Hepatocyte (in vitro differentiated cells): ENCODE measurements around the gene FBXL17. TPM values are rescaled to one million over a fixed set of nuclear protein-coding genes. Genes with fewer than 3 reads are reported as not detected.

Experiments used
- DNase-seq: peaks from one replicate; pipeline ENCODE4 v3.0.0-alpha.2; 2016; ENCODE audit warnings: low spot score
- H2AFZ ChIP-seq: fragments of 200-600 bp; sonication (generic); 2 replicates; pipeline ENCODE4 v1.6.0; 2016; ENCODE audit warnings: antibody characterized with exemption, mild to moderate bottlenecking
- H3K27ac ChIP-seq: fragments of 200-600 bp; sonication (generic); 2 replicates; pipeline ENCODE4 v1.5.1; 2016; ENCODE audit warnings: mild to moderate bottlenecking
- H3K27me3 ChIP-seq: fragments of 200-600 bp; sonication (generic); 2 replicates; pipeline ENCODE4 v1.6.1; 2016
- H3K36me3 ChIP-seq: fragments of 200-600 bp; sonication (generic); replicated peaks from 2 replicates; pipeline ENCODE4 v1.5.1; 2016; ENCODE audit warnings: low read depth; ENCODE audit not compliant: insufficient read depth
- H3K4me1 ChIP-seq: fragments of 200-600 bp; sonication (generic); 2 replicates; pipeline ENCODE4 v1.5.1; 2016; ENCODE audit warnings: mild to moderate bottlenecking, moderate library complexity; ENCODE audit not compliant: insufficient read depth
- H3K4me2 ChIP-seq: fragments of 200-600 bp; sonication (generic); 2 replicates; pipeline ENCODE4 v1.6.0; 2016
- H3K4me3 ChIP-seq: fragments of 200-600 bp; sonication (generic); 2 replicates; pipeline ENCODE4 v1.5.1; 2016; ENCODE audit warnings: mild to moderate bottlenecking
- H3K79me2 ChIP-seq: fragments of 200-600 bp; sonication (generic); 2 replicates; pipeline ENCODE4 v1.6.0; 2017; ENCODE audit warnings: mild to moderate bottlenecking
- H3K9me2 ChIP-seq: fragments of 200-600 bp; sonication (generic); replicated peaks from 2 replicates; pipeline ENCODE4 v1.6.0; 2017; ENCODE audit warnings: mild to moderate bottlenecking; ENCODE audit not compliant: insufficient read depth
- H3K9me3 ChIP-seq: fragments of 200-600 bp; sonication (generic); 2 replicates; pipeline ENCODE4 v1.5.1; 2016; ENCODE audit warnings: low read depth, mild to moderate bottlenecking
- H4K20me1 ChIP-seq: fragments of 200-600 bp; sonication (generic); 2 replicates; pipeline ENCODE4 v1.6.0; 2016; ENCODE audit warnings: mild to moderate bottlenecking; ENCODE audit not compliant: insufficient read depth, poor library complexity, severe bottlenecking
- CTCF ChIP-seq: fragments of 200-600 bp; sonication (generic); IDR thresholded peaks from 2 replicates; pipeline ENCODE4 v1.5.1; 2016; ENCODE audit warnings: antibody characterized with exemption, mild to moderate bottlenecking; ENCODE audit not compliant: poor library complexity
- EZH2 ChIP-seq: fragments of 200-600 bp; sonication (generic); IDR thresholded peaks from 2 replicates; pipeline ENCODE4 v1.6.1; 2016; ENCODE audit warnings: antibody characterized with exemption, mild to moderate bottlenecking, borderline replicate concordance
- EZH2phosphoT487 ChIP-seq: fragments of 200-600 bp; sonication (generic); IDR thresholded peaks from one replicate; pipeline ENCODE4 v1.6.1; 2018; ENCODE audit warnings: antibody characterized with exemption, mild to moderate bottlenecking, low read depth, moderate library complexity; ENCODE audit not compliant: unreplicated experiment, severe bottlenecking
- WGBS: methylation state at CpG from one replicate; pipeline ENCODE4 v1.1.6; 2016; ENCODE audit warnings: low lambda C conversion rate; ENCODE audit errors: missing lambda C conversion rate; 5-methylcytosine and 5-hydroxymethylcytosine counted together
- polyA plus RNA-seq: library from polyadenylated mRNA; unstranded; fragments of >200 nt; fragmentation: Nextera tagmentation; extraction: Ambion mirVana; gene quantifications from 2 replicates; pipeline ENCODE4 v1.2.1, GENCODE V29; 2016
- total RNA-seq: library from RNA; depleted of rRNA; stranded (reverse); fragments of >200 nt; gene quantifications from 2 replicates; pipeline ENCODE4 v1.2.3, GENCODE V29; 2014

The FBXL17 gene
- total and polyA plus RNA-seq, 2 experiments from 2014 or later = 12.5 to 18.2 TPM

GRCh38 chr5:108054349-108054748 lies 327.5 kb downstream of the FBXL17 start:
- DNase-seq = no peak
- H3K4me3 ChIP-seq = no peak overlapping the region
- H3K27ac ChIP-seq = no peak overlapping the region
- peaks cover 3% of the 10 kb centered on the region for H3K9me3 ChIP-seq
- no peaks in the 10 kb centered on the region for H3K4me1 ChIP-seq
- no peak overlapping the region for H2AFZ ChIP-seq
- TF ChIP-seq EZH2phosphoT487 = no peak
- no peak for TF ChIP-seq EZH2
- TF ChIP-seq CTCF = no peak
- no peak overlapping the region for H3K4me2 ChIP-seq
- H3K79me2 ChIP-seq = no peaks in the 10 kb centered on the region
- no peaks in the 10 kb centered on the region for H3K36me3 ChIP-seq
- H4K20me1 ChIP-seq = no peaks in the 10 kb centered on the region
- no peaks in the 10 kb centered on the region for H3K9me2 ChIP-seq
- no peaks in the 10 kb centered on the region for H3K27me3 ChIP-seq

- TF ChIP-seq EZH2phosphoT487 = no peak
- TF ChIP-seq CTCF = no peak
- TF ChIP-seq EZH2 = no peak
- Histone ChIP-seq H3K79me2 (no peaks in the 10 kb centered on the region), H3K9me2 (no peaks in the 10 kb centered on the region), H3K9me3 (peaks cover 3% of the 10 kb centered on the region), H4K20me1 (no peaks in the 10 kb centered on the region), H3K4me2 (no peak overlapping the region), H3K27me3 (no peaks in the 10 kb centered on the region), H2AFZ (no peak overlapping the region), H3K27ac (no peak overlapping the region), H3K4me1 (no peaks in the 10 kb centered on the region), H3K36me3 (no peaks in the 10 kb centered on the region), H3K4me3 (no peak overlapping the region)
- DNase-seq = no peak
- WGBS = 92% methylated on average over 13 of the region's 13 CpGs
These were observed 334.8 kb downstream of the FBXL17 start for GRCh38 chr5:108046955-108047670.

- no peak overlapping the region for H3K4me3 ChIP-seq
- no peak overlapping the region for H2AFZ ChIP-seq
- H3K4me1 ChIP-seq = no peaks in the 10 kb centered on the region
- H3K27me3 ChIP-seq = no peaks in the 10 kb centered on the region
- H3K36me3 ChIP-seq = no peaks in the 10 kb centered on the region
- H3K9me2 ChIP-seq = no peaks in the 10 kb centered on the region
- H3K79me2 ChIP-seq = no peaks in the 10 kb centered on the region
- no peak for DNase-seq
- no peaks in the 10 kb centered on the region for H4K20me1 ChIP-seq
- H3K9me3 ChIP-seq = no peaks in the 10 kb centered on the region
- H3K4me2 ChIP-seq = no peak overlapping the region
- 67% methylated on average over 7 of the region's 7 CpGs for WGBS
- no peak for TF ChIP-seq EZH2
- no peak for TF ChIP-seq CTCF
- TF ChIP-seq EZH2phosphoT487 = no peak
- no peak overlapping the region for H3K27ac ChIP-seq
These were observed 345.4 kb downstream of the FBXL17 start for GRCh38 chr5:108036482-108036881.
